ENCODE measurements around the gene PCDH10. TPM values are rescaled to one million over a fixed set of nuclear protein-coding genes. Genes with fewer than 3 reads are reported as not detected.

The PCDH10 gene
- total RNA-seq, 2 donors from 2014 or later, result 3.9 to 7.2 TPM

GRCh38 chr4:133145758-133146573, 3.1 kb upstream of the PCDH10 start:
- Histone ChIP-seq H3K4me3 (peak overlapping the region; percentile 17 to 24), H3K9me3 (no peaks in the 10 kb centered on the region), H3K36me3 (no peaks in the 10 kb centered on the region), H3K27me3 (replicated peaks; ENCODE audit: insufficient read depth) (peaks cover 5% of the 10 kb centered on the region), H3K27ac (peak overlapping the region in 1 of 2 donors; percentile 41), H3K4me1 (replicated peaks) (peaks cover 3% of the 10 kb centered on the region)
- intact Hi-C loops (cut with DNase I), result loop anchor here (10.0 kb wide), 2 partner anchors 339 to 1759 kb away; no protein-coding TSS in a partner anchor
- TF ChIP-seq POLR2A (IDR thresholded peaks at IDR 0.05), result no peak
- no peak for TF ChIP-seq POLR2AphosphoS5 (IDR thresholded peaks at IDR 0.05)
- TF ChIP-seq, protein P1, sequence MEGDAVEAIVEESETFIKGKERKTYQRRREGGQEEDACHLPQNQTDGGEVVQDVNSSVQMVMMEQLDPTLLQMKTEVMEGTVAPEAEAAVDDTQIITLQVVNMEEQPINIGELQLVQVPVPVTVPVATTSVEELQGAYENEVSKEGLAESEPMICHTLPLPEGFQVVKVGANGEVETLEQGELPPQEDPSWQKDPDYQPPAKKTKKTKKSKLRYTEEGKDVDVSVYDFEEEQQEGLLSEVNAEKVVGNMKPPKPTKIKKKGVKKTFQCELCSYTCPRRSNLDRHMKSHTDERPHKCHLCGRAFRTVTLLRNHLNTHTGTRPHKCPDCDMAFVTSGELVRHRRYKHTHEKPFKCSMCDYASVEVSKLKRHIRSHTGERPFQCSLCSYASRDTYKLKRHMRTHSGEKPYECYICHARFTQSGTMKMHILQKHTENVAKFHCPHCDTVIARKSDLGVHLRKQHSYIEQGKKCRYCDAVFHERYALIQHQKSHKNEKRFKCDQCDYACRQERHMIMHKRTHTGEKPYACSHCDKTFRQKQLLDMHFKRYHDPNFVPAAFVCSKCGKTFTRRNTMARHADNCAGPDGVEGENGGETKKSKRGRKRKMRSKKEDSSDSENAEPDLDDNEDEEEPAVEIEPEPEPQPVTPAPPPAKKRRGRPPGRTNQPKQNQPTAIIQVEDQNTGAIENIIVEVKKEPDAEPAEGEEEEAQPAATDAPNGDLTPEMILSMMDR (IDR thresholded peaks at IDR 0.05), result no peak
- DNase-seq (ENCODE audit: low spot score), result no peak
- 6% methylated on average over 10 of the region's 10 CpGs for WGBS

DNA sequence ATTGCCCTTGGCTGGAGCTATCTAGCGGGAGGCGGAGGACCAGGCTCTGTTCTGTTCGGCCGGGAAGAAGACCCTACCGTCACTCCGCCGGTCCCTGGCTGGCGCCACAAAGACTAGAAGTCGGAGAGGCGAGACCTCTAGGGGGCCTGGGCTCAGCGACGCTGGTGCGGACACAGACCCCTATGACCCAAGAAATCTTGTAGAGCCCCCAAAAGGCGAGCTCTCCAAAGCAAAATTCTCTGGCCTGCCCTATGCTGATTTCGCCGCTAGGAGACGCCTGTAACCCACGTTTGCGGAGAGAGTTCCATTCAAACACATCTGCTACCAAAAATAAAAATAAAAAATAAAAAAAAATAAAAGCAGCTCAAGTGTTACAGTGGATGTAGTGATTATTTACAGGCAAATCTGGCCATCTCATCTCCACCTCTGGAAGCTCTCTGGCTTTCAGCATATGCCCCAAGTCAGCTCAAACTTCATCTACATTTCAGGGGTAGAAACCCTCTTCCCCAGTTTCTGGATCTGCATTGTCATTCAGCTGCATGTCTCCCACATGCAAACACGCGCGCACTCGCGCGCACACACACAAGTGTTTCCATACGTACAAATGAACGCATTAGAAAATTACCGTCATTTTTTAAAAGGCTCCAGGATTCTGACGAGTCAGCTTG, 2.4 kb upstream of the PCDH10 start:
- Histone ChIP-seq H3K4me3 (peak overlapping the region; percentile 24 to 33), H3K36me3 (no peaks in the 10 kb centered on the region), H3K4me1 (replicated peaks) (peaks cover 3% of the 10 kb centered on the region), H3K27me3 (replicated peaks; ENCODE audit: insufficient read depth) (peaks cover 5% of the 10 kb centered on the region), H3K9me3 (no peaks in the 10 kb centered on the region), H3K27ac (peak overlapping the region in 1 of 2 donors; percentile 41)
- DNase-seq (ENCODE audit: low spot score), result no peak
- whole genome bisulfite sequencing, result under 1% methylated on average over 29 of the region's 29 CpGs
- intact Hi-C loops (cut with DNase I), result loop anchor here (10.0 kb wide), 2 partner anchors 338 to 1758 kb away; no protein-coding TSS in a partner anchor
- TF ChIP-seq POLR2AphosphoS5 (IDR thresholded peaks at IDR 0.05) (no peak), POLR2A (IDR thresholded peaks at IDR 0.05) (no peak)
- TF ChIP-seq, protein P1 (IDR thresholded peaks at IDR 0.05), result peak in 3 of 4 experiments; percentile 51 to 58 (median 54)

GRCh38 chr4:133147286-133147821, 1.7 kb upstream of the PCDH10 start:
- Histone ChIP-seq H3K27ac (no peak overlapping the region), H3K27me3 (replicated peaks; ENCODE audit: insufficient read depth) (peaks cover 11% of the 10 kb centered on the region), H3K9me3 (no peaks in the 10 kb centered on the region), H3K4me1 (replicated peaks) (peaks cover 3% of the 10 kb centered on the region), H3K36me3 (no peaks in the 10 kb centered on the region), H3K4me3 (peak overlapping the region; percentile 24 to 33)
- intact Hi-C loops (cut with DNase I), result loop anchor here (10.0 kb wide), 2 partner anchors 337 to 1757 kb away; no protein-coding TSS in a partner anchor
- 2% methylated on average over 23 of the region's 23 CpGs for WGBS
- TF ChIP-seq POLR2A (IDR thresholded peaks at IDR 0.05) (no peak), POLR2AphosphoS5 (IDR thresholded peaks at IDR 0.05) (no peak)
- TF ChIP-seq, protein P1 (IDR thresholded peaks at IDR 0.05), result no peak
- no peak for DNase-seq (ENCODE audit: low spot score)

DNA sequence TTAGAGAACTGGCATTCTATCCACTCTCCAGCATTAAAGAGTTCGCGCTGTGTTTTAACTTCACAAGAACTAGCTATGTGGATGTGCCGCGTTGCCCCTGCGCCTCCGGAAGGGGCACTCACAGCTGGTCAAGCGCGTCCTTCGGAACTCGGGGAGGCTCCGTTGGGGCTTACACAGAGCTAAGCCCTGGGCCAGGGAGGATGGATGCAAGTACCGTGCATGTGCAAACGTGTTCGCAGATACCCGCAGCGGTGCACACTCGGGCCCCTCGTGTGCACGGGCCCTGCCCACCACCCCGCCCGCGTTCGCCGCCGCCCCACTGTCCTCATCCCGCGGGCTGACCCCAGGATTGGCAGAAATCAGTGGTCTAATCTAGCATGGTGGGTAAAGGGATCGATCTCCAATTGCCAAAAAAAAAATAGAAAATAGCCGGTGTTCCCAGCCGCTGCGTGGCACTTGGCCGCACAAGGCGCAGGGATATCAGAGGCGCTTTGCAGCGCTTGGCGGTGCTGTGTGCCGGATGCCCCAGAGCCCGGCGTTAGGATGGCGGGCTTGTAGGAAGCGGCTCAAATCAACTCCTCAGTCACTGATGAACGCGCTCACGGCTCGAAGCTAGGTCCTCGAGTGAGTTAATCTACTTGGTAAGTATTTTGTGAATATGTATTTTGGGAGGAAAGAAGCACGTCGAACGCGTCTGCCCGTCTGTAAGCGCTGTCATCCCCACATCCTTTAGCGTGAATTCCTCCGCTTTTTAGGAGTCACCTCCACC, 989 bp upstream of the PCDH10 start:
- Histone ChIP-seq H3K4me1 (replicated peaks) (peaks cover 3% of the 10 kb centered on the region), H3K36me3 (no peaks in the 10 kb centered on the region), H3K4me3 (peak overlapping the region; percentile 24 to 33), H3K27me3 (replicated peaks; ENCODE audit: insufficient read depth) (peaks cover 11% of the 10 kb centered on the region), H3K27ac (peak overlapping the region; percentile 12 to 52), H3K9me3 (no peaks in the 10 kb centered on the region)
- 2% methylated on average over 54 of the region's 54 CpGs for WGBS
- DNase-seq (ENCODE audit: low spot score), result no peak
- TF ChIP-seq, protein P1 (IDR thresholded peaks at IDR 0.05), result no peak
- TF ChIP-seq POLR2AphosphoS5 (IDR thresholded peaks at IDR 0.05) (no peak), POLR2A (IDR thresholded peaks at IDR 0.05) (no peak)
- intact Hi-C loops (cut with DNase I), result loop anchor here (10.0 kb wide), 2 partner anchors 337 to 1757 kb away; no protein-coding TSS in a partner anchor
